KOPT-K1 (cell line): ENCODE data around the gene LINS1.
A peak's percentile ranks its signal among the peaks of the same experiment; 100 is the strongest.
"Not testable (repeated sequence)": the region's sequence is repeated elsewhere in the genome, so short reads cannot be mapped to it uniquely, and the experiment has no call there.

Source experiments
- H3K27ac ChIP-seq: fragments of 200-600 bp; sonication (generic); 2 replicates; pipeline ENCODE4 v1.5.1; 2016; ENCODE audit warnings: antibody characterized with exemption, mild to moderate bottlenecking, low read depth, low read length; ENCODE audit not compliant: poor library complexity, severe bottlenecking
- H3K36me3 ChIP-seq: fragments of 200-600 bp; sonication (generic); 2 replicates; pipeline ENCODE4 v1.5.1; 2017; ENCODE audit warnings: antibody characterized with exemption, mild to moderate bottlenecking, low read length, moderate library complexity; ENCODE audit not compliant: insufficient read depth
- H3K9me3 ChIP-seq: fragments of 200-600 bp; sonication (generic); 2 replicates; pipeline ENCODE4 v1.5.1; 2017; ENCODE audit warnings: antibody characterized with exemption, low read length, mild to moderate bottlenecking; ENCODE audit not compliant: insufficient read depth, poor library complexity, severe bottlenecking

LINS1 gene

DNA sequence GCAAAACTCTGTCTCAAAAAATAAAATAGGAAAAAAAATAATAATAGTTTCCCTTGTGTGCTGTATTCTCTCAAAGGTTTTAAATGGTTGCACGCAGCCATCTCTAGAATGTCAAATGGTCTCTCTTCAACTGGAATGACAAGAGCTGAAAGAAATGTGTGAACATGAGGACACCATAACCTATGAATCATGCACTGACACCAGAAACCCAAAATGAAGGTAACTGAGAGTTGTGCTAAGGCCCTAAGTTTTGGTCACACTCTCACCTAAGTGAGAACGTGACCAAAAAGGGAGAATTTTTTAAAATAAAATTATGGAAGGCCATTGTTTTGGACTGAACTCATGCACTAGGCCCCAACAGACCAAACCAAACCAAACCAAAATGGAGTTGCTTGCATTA is 10.8 kb downstream of the LINS1 start:
- peaks cover 59% of the 10 kb centered on the region for H3K9me3 ChIP-seq
- not testable (repeated sequence) for H3K27ac ChIP-seq, H3K36me3 ChIP-seq

DNA sequence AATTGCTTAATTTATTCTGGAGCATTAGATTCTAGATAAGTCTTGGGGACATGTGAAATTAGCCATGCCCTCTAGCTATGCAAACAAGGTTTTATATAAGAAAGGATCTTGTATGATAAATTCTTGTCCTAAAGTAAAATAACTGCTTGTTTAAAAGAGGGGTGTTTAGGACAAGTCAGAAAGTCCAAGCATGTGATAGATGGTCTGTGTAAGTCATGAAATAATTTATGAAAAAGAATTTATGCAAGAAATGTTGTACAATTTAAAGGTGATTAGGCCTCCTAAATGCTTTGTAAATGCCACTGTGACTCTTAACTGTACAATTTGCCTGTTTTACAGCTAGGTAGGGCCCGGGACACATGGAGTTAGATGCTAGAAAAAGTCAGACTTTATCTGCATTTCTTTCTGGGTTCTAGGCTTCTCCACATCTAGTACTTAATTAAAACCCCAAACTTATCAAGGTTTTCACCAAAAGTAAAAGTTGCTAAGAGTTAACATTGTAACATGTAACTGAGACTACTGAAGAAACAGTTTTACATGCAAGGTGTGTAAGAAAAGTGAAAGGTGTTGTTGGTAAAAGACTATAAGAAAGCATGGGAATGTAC is 13.2 kb downstream of the LINS1 start:
- H3K9me3 ChIP-seq = peaks cover 74% of the 10 kb centered on the region
- H3K36me3 ChIP-seq = peaks cover 21% of the 10 kb centered on the region; the same call in 1 of the 2 replicates
- H3K27ac ChIP-seq = no peak overlapping the region

DNA sequence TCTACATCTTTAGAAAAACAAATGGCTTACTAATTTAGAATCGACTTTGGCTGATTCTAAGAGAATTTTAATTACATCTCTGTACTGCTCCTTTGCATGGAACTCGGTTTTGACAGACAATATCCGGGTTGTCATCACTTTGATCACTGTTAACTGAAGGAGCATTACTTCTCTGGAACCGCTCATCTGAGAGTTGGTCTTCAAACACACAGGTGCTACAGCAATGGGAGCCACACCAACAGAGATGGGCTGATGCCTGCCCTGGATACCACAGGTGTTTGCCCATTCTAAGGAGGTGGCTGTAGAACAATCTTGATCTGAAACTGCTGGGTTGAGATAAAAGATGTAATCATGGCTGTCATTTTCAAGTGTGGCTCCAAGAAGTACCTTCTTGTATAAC is 21.6 kb downstream of the LINS1 start:
- Histone ChIP-seq H3K27ac (peak overlapping the region; percentile 4), H3K36me3 (peaks cover 11% of the 10 kb centered on the region; the same call in 1 of the 2 replicates), H3K9me3 (peaks cover 7% of the 10 kb centered on the region)

DNA sequence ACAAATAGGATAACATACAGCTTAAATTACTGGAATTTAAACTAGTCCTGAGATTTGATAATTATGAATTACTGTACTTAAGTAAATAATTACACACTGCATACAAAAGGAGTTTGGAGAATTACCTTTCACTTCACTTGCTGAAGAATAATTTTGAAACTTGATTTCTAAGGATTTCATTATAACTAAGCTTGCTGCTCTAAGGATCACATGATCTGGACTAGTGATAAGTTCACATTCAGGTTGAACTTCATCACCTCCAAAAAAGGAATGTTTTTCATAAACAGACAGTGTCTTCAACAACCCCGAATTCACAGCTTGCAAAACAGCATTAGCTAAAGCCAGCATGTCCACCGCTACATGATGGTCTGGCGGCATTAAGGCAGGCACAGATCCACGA is 28.5 kb downstream of the LINS1 start:
- H3K9me3 ChIP-seq = no peaks in the 10 kb centered on the region
- H3K27ac ChIP-seq = no peak overlapping the region
- H3K36me3 ChIP-seq = peaks cover 57% of the 10 kb centered on the region

DNA sequence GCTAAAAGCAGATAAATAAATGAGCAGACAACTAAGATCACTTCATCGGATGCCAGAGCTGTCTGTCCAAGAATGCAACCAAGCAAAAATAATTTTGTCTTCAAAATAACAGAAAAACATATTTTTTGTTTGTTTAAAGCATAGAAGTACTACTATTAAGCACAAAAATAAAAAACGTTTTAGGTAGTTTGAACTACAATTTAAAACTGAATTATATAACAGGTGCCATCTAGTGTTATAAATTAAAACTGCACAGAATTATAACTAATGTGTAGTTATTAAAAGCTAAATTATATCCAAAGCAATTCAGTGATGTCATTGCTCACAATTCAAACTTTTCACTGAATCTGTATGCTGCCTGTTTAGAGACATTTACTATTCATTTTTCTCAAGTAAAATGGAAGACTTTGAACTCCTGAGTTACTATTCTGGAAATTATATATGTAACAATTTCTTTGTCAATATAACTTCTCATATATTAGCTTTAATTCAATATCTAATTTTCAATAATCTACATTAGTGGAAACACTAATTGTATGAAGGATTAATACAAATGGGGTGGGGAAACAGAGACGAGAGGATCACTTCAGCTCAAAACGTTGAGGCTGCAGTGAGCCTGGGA is 29.5 kb downstream of the LINS1 start:
- Histone ChIP-seq H3K27ac (no peak overlapping the region), H3K9me3 (no peaks in the 10 kb centered on the region), H3K36me3 (peaks cover 64% of the 10 kb centered on the region)

DNA sequence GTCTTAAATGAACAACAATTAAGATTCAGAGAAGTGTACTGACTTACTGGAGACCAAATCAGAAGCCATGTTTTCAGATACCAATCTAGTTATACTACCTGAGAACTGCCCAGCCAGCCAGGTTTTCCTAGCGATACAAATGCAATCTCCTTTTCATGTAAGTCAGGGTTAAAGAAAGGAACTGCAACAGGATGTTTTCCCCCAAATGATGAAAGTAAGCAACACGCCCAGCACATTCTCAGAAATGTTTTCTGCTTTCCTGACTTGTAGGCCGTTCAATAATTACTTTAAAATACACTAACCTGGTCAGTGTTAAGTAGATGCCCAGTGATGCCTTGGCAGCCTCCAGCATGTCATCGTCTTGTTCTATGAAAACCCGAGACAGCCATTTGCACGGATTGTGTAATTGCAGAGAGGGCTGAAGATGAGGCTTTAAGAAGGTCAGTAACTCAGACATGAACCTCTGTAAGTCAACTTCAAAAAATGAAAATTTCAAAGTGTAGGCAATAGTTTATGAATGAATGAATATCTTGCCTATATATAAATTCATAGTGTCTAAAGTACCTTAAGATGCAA is 30.3 kb downstream of the LINS1 start:
- H3K27ac ChIP-seq = no peak overlapping the region
- H3K36me3 ChIP-seq = peaks cover 72% of the 10 kb centered on the region
- no peaks in the 10 kb centered on the region for H3K9me3 ChIP-seq

DNA sequence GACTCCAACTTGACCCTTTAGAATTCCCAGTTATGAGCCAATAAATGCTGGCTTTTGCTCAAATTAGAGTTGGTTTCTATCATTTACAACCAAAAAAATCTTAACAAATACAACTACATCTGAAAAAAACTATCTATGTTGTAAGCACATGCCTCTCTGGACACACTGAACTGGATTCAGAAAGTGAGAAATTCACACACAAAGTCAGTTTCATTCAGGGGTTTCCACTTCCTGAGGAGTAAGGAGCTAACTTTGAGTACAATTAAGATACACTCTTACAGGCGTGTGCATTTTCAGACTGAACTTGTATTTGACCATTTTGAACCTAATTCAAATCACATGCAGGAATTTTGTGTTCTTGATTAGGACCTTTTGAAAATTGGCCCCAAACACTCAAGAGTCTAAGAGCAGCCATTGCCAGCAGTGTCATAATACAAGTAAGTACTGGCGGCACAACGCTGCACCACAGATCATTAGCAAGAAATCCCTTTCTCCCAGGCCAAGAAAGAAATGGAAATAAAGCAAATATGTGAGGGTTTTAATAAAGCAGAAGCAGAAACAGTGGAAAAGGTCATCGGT is 31.2 kb downstream of the LINS1 start:
- H3K9me3 ChIP-seq = no peaks in the 10 kb centered on the region
- H3K36me3 ChIP-seq = peaks cover 72% of the 10 kb centered on the region
- no peak overlapping the region for H3K27ac ChIP-seq

DNA sequence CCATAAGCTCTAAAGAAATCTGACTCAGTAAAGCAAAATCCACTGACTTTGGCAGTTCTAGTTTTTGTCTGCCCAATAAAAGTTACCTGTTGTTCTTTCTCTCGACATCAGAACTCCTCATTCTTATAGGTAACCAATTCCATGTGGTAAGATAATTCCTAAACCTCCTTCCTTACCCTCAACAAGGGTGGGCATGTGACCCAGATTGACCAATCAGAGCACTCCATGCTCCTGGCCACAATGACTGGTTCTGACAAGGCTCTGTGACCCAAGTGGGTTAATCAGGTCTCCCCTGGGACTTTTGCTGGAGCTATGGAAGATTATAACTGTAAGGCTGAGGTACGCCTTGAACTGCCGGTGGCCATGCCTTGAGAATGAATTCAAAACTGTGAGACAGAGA is 31.7 kb downstream of the LINS1 start:
- no peak overlapping the region for H3K27ac ChIP-seq
- peaks cover 72% of the 10 kb centered on the region for H3K36me3 ChIP-seq
- H3K9me3 ChIP-seq = no peaks in the 10 kb centered on the region

DNA sequence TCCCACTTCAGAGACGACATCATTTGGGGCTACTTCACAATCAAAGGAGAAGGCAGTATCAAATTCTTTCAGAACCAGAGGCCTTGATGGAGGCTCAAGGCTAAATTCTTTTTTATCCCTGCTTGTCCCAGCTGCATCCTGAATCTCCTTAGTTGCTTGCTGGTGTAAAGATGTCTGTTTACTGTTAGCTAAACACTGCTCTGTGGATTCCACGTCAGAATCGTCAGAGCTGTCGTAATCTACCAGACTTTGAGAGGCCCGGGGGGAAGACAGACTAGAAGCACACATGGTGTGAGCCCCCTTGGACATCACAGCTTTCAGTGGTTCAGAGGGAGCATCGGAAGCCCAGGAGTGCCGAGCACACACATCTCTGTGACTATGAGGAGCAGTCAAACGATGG is 32.6 kb downstream of the LINS1 start:
- Histone ChIP-seq H3K36me3 (peaks cover 71% of the 10 kb centered on the region), H3K9me3 (no peaks in the 10 kb centered on the region), H3K27ac (no peak overlapping the region)

DNA sequence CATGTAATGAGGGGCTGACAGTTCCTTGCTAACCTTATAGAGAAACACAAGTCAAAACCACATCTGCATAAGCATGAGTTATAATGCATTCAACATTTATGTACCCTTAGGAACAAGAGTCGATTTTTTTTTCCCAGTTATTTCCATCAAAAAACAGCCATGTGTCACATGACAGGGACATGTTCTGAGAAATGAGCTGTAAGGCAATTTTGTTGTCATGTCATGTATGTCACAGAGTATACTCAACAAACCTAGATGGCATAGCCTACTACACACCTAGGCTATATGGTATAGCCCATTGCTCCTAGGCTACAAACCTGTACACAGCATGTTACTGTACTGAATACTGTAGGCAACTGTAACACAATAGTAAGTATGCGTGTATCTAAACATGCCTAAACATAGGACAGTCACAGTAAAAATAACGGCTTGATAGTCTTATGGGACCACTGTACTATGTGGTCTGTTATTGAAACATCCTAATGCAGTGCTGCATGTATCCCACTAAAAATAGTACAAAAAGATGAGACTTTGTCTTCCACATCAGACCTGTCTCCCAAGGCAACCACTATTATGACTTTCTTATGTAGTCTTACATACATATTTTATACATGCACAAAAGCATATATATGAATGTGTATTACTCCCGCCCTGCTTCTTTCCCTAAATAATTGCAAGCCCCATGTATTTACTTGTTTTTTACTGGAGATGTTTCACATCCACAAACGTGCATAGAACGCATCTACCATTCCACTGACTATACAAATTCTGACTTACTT is 34.9 kb downstream of the LINS1 start:
- Histone ChIP-seq H3K27ac (no peak overlapping the region), H3K9me3 (no peaks in the 10 kb centered on the region), H3K36me3 (peaks cover 48% of the 10 kb centered on the region)

DNA sequence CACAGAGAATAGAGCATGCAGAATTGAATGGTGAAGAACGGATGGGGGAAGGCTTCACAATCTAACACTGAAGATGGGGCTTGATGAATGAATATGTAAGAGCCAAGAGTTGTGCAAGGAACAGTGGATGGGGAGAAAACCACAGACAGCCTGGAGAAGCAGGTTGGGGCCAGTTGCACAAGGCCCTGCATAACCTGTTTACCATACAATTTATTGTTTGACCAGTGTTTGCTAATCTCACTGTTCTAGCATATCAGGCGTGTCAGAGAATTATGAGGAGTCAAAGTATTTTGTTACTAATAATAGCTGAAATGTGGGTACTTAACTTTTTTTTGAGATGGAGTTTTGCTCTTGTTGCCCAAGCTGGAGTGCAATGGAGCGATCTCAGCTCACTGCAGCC is 36.4 kb downstream of the LINS1 start:
- Histone ChIP-seq H3K27ac (no peak overlapping the region), H3K36me3 (peaks cover 33% of the 10 kb centered on the region), H3K9me3 (no peaks in the 10 kb centered on the region)

DNA sequence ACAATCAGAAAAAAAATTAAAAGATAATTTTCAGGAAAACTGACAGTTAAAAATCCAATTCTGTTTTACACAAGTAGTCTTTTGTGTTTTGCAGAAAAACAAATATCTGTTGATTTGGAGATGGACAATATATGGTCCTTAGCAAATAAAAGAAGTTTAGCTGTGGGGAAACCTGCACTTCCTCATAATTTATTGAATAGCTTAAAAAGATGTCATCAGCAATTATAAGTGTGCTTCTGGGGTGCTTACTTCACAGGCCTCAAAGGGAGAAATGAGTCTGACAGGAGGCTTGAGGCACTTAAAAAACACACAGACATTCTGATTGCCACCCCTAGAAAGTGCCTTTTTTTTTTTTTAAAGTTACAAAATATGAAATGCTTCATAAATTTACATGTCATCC is 41.7 kb downstream of the LINS1 start:
- Histone ChIP-seq H3K36me3 (no peaks in the 10 kb centered on the region), H3K9me3 (no peaks in the 10 kb centered on the region), H3K27ac (no peak overlapping the region)

DNA sequence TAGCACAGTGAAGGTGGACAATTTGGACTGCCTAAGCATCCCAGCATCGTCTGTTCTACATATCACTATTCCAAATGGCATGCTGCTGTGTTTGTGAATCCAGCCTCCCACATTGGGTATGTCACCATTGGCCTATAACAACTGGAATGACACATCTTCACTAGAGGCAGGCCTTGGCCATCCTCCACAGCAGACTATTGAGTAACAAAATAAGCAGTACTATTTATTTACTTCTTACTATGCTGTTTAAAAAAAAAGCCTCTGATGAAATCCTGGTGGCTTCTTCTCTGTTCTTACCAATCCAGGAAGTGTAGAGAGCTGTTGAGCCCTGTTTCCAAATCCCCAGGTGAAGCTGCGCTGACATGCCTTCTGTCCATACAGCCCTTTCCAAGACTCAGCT is 42.7 kb downstream of the LINS1 start:
- Histone ChIP-seq H3K27ac (no peak overlapping the region), H3K36me3 (no peaks in the 10 kb centered on the region), H3K9me3 (no peaks in the 10 kb centered on the region)

DNA sequence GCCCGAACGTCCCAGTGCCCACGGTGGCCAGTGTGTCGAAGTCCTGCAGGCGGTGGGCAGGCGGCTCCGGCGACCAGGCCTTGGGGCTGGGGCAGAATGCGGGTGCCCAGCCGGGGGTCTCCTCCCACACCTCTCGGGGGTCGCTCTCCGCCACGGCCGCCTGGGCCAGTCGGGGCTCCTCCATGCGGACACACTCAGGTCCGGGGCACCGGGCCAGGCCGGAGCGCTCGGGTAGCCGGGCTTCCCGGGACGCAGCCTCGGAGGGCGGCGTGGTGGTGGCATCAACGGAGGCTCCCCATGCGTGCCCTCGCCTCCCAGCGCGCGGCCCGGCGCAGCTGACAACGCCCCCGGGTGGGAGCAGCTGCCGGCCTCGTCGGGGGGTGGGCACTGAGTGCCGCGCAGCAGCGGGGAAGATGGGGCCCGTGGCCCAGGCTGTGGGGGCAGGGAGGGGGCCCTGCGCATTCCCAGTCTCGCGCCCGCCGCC is 43.2 kb downstream of the LINS1 start:
- Histone ChIP-seq H3K27ac (no peak overlapping the region), H3K36me3 (no peaks in the 10 kb centered on the region; the same call in 1 of the 2 replicates), H3K9me3 (peaks cover 5% of the 10 kb centered on the region)

DNA sequence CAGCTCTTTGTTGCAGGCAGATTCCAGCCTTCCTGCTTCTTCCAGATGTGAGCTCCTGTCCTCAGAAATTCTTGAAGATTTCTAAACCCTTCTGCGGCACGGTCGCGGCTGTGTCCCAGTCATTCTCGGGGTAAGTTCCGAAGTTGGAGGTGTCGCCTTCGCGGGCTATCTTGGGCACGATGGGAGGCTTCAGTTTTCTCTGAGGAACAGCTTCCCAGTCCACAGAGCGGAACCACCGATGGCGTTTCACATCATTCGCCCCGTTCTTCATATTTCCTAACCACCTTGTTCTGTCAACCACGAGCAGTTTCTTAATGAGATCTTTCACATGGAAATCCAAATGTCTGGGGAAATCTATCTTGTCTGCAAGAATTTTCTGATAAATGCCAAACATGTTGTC is 48.5 kb downstream of the LINS1 start:
- no peak overlapping the region for H3K27ac ChIP-seq
- H3K36me3 ChIP-seq = no peaks in the 10 kb centered on the region; the same call in 1 of the 2 replicates
- peaks cover 13% of the 10 kb centered on the region for H3K9me3 ChIP-seq
